Activated CD8-positive, alpha-beta T cell treated with anti-CD3 and anti-CD28 coated beads for 36 hours (primary cell): ENCODE data around the gene ERBB4. TPM values are rescaled to one million over a fixed set of nuclear protein-coding genes. Genes with fewer than 3 reads are reported as not detected.

ENCODE experiments used
- ATAC-seq: fragments of 200-7000 bp; cut with Tn5 transposase; one replicate; pipeline ENCODE4 v1.10.0; 2021; ENCODE audit warnings: mild to moderate bottlenecking, moderate library complexity
- CTCF ChIA-PET: fragments of 350-600 bp; sonication (Branson Sonifier 250); formaldehyde crosslinking; loops from one replicate; lab custom pipeline; 2021; ENCODE audit warnings: antibody characterized with exemption; lab: Charles Lee
- POLR2A ChIA-PET: fragments of 350-600 bp; sonication (Branson Sonifier 250); formaldehyde crosslinking; loops from one replicate; lab custom pipeline; 2021; ENCODE audit warnings: antibody characterized with exemption; lab: Charles Lee
- DNase-seq: peaks from one replicate; pipeline ENCODE4 v3.0.0-alpha.2; 2020
- H3K27ac Mint-ChIP-seq: one replicate; pipeline ENCODE4 v1.8.0; 2021; ENCODE audit warnings: mild to moderate bottlenecking, mixed read lengths
- H3K27me3 Mint-ChIP-seq: one replicate; pipeline ENCODE4 v1.8.0; 2021; ENCODE audit warnings: mixed read lengths
- H3K36me3 Mint-ChIP-seq: one replicate; pipeline ENCODE4 v1.8.0; 2021; ENCODE audit warnings: low read depth, mixed read lengths
- H3K4me1 Mint-ChIP-seq: one replicate; pipeline ENCODE4 v1.8.0; 2021; ENCODE audit warnings: low read depth, mixed read lengths
- H3K4me3 Mint-ChIP-seq: one replicate; pipeline ENCODE4 v1.8.0; 2021; ENCODE audit warnings: mild to moderate bottlenecking, moderate library complexity, mixed read lengths
- H3K9me3 Mint-ChIP-seq: one replicate; pipeline ENCODE4 v1.8.0; 2021; ENCODE audit warnings: mixed read lengths
- intact Hi-C: fragments of 100-400 bp; cut with micrococcal nuclease; formaldehyde crosslinking; loops from one replicate; pipeline ENCODE4 v1.10.0; 2022
- total RNA-seq, 2 experiments: library from RNA; stranded (reverse); gene quantifications; one replicate each; pipeline ENCODE4 v1.2.3, GENCODE V29; 2021
- TF ChIP-seq, protein P1 (sequence below): fragments of 200-600 bp; IDR thresholded peaks from one replicate; pipeline ENCODE4 v1.8.0; 2022; ENCODE audit warnings: antibody characterized with exemption, mild to moderate bottlenecking

The ERBB4 gene
- total RNA-seq, 2 experiments from 2014 or later, result not detected

DNA sequence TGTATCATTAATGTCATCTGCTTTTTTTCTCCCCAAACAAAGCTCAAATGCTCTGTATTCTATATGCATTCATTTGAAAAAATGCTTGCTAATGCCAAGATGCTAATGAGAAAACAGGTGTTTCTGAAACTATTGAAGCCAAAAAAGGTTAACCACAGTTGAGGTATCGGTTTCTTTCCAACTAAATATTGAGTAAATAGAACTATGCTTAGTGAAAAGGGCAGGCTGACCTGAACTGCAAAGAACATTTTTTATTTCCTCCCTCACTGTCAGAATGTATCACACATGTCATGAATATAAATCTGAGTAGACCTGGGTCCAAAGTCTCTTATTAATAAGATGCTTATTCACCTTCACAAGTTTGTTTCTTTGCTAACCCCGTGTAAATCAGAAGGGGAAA is 1115.6 kb downstream of the ERBB4 start:
- no peaks in the 10 kb centered on the region for H3K9me3 Mint-ChIP-seq
- TF ChIP-seq, protein P1, sequence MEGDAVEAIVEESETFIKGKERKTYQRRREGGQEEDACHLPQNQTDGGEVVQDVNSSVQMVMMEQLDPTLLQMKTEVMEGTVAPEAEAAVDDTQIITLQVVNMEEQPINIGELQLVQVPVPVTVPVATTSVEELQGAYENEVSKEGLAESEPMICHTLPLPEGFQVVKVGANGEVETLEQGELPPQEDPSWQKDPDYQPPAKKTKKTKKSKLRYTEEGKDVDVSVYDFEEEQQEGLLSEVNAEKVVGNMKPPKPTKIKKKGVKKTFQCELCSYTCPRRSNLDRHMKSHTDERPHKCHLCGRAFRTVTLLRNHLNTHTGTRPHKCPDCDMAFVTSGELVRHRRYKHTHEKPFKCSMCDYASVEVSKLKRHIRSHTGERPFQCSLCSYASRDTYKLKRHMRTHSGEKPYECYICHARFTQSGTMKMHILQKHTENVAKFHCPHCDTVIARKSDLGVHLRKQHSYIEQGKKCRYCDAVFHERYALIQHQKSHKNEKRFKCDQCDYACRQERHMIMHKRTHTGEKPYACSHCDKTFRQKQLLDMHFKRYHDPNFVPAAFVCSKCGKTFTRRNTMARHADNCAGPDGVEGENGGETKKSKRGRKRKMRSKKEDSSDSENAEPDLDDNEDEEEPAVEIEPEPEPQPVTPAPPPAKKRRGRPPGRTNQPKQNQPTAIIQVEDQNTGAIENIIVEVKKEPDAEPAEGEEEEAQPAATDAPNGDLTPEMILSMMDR, result no peak
- CTCF ChIA-PET, result no interaction called here
- no peaks in the 10 kb centered on the region for H3K27me3 Mint-ChIP-seq
- H3K4me1 Mint-ChIP-seq, result no peaks in the 10 kb centered on the region
- POLR2A ChIA-PET, result no interaction called here
- no peak overlapping the region for H3K27ac Mint-ChIP-seq
- intact Hi-C loops, result no loop called here
- ATAC-seq (no peak), DNase-seq (no peak)
- no peaks in the 10 kb centered on the region for H3K36me3 Mint-ChIP-seq
- H3K4me3 Mint-ChIP-seq, result no peak overlapping the region

GRCh38 chr2:211417544-211417943 is 1121.1 kb downstream of the ERBB4 start:
- H3K27me3 Mint-ChIP-seq, result no peaks in the 10 kb centered on the region
- CTCF ChIA-PET, result no interaction called here
- no peak overlapping the region for H3K4me3 Mint-ChIP-seq
- H3K27ac Mint-ChIP-seq, result no peak overlapping the region
- no peaks in the 10 kb centered on the region for H3K36me3 Mint-ChIP-seq
- no peaks in the 10 kb centered on the region for H3K4me1 Mint-ChIP-seq
- DNase-seq (no peak), ATAC-seq (no peak)
- peaks cover 2% of the 10 kb centered on the region for H3K9me3 Mint-ChIP-seq
- intact Hi-C loops, result no loop called here
- TF ChIP-seq, protein P1, result no peak
- POLR2A ChIA-PET, result no interaction called here

DNA sequence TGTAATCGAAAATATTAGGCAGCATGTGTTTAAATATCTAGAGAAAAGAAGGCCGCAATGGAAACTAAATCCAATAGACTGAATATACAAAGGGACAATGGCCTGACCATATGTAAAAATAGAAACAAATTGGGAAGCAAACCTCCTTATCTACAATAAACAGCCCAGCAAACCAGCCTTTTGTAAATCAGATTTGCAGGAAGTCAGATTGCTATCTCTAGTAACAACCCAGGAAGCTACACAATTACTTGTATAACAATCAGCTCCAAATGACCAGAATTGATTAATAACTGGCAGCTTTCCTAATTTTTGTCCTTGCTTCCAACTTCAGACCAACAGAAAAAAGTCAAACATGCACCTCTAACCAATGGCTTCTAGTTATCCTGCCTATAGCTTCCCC is 1122.2 kb downstream of the ERBB4 start:
- CTCF ChIA-PET, result no interaction called here
- no peak overlapping the region for H3K27ac Mint-ChIP-seq
- H3K4me1 Mint-ChIP-seq, result no peaks in the 10 kb centered on the region
- no peak overlapping the region for H3K4me3 Mint-ChIP-seq
- peaks cover 2% of the 10 kb centered on the region for H3K9me3 Mint-ChIP-seq
- intact Hi-C loops, result no loop called here
- H3K36me3 Mint-ChIP-seq, result no peaks in the 10 kb centered on the region
- DNase-seq (no peak), ATAC-seq (no peak)
- POLR2A ChIA-PET, result no interaction called here
- TF ChIP-seq, protein P1, result no peak
- H3K27me3 Mint-ChIP-seq, result no peaks in the 10 kb centered on the region

DNA sequence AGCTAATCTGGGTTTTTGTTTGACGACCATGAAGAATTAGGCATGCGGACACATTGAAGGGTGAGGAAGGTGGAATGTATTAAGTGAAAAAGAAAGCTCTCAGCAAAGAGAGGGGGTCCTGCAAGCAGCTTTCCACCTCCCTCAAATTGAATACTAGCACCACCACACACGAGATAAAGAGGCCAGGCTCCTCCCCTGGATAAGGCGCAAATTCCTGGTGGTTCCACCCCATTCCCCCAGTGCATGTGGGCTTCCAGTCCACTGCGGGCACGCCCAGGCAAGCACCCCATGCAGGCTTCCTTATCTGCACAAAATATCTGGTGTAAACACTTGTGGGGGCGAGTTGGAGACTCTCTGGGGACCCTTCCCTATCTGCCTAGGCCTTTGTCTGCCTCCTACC is 1124.9 kb downstream of the ERBB4 start:
- Mint-ChIP-seq H3K9me3 (peaks cover 2% of the 10 kb centered on the region), H3K36me3 (no peaks in the 10 kb centered on the region), H3K4me1 (no peaks in the 10 kb centered on the region), H3K27ac (no peak overlapping the region), H3K4me3 (no peak overlapping the region), H3K27me3 (no peaks in the 10 kb centered on the region)
- ChIA-PET POLR2A (no interaction called here), CTCF (no interaction called here)
- TF ChIP-seq, protein P1, result no peak
- intact Hi-C loops, result no loop called here
- ATAC-seq (no peak), DNase-seq (no peak)

- no peak overlapping the region for H3K27ac Mint-ChIP-seq
- intact Hi-C loops, result no loop called here
- no peak overlapping the region for H3K4me3 Mint-ChIP-seq
- TF ChIP-seq, protein P1, result no peak
- no peak for ATAC-seq
- ChIA-PET CTCF (no interaction called here), POLR2A (no interaction called here)
- no peaks in the 10 kb centered on the region for H3K36me3 Mint-ChIP-seq
- no peaks in the 10 kb centered on the region for H3K4me1 Mint-ChIP-seq
- peaks cover 3% of the 10 kb centered on the region for H3K9me3 Mint-ChIP-seq
- no peak for DNase-seq
- H3K27me3 Mint-ChIP-seq, result no peaks in the 10 kb centered on the region
These were observed 1130.1 kb downstream of the ERBB4 start for GRCh38 chr2:211408483-211408891.
